HCT116 (cell line): Measurements from ENCODE around the gene SUSD3. TPM values are rescaled to one million over a fixed set of nuclear protein-coding genes. Genes with fewer than 3 reads are reported as not detected.

ENCODE experiments used
- ATAC-seq: fragments of 200-7000 bp; cut with Tn5 transposase; 2 replicates; pipeline ENCODE4 v1.9.1; 2020; ENCODE audit warnings: mild to moderate bottlenecking, moderate library complexity
- BruUV-seq: library from RNA; stranded (reverse); fragments of 400-500 nt; replicated peaks from 2 replicates; lab custom pipeline; 2021; lab: Mats Ljungman, UMichigan
- CTCF ChIA-PET: fragments of 300-600 bp; sonication (Branson Sonifier 250); formaldehyde crosslinking; loops from one replicate; lab custom pipeline; 2021; ENCODE audit warnings: antibody characterized with exemption; lab: Charles Lee
- POLR2A ChIA-PET: fragments of 300-600, 350-600 bp; sonication (Branson Sonifier 250); formaldehyde crosslinking; loops from one replicate; lab custom pipeline; 2021; ENCODE audit warnings: antibody characterized with exemption; lab: Charles Lee
- RAD21 ChIA-PET, 2 experiments: fragments of 300-600 bp; sonication (Branson Sonifier 250); formaldehyde crosslinking; loops; one replicate each; lab custom pipeline; 2023; ENCODE audit warnings: low total read pairs in 2 of 2; ENCODE audit not compliant: uncharacterized antibody in 2 of 2, unreplicated experiment in 2 of 2, low non-redundant PET in 1 of 2; lab: Charles Lee
- DNase-seq: peaks from one replicate; pipeline ENCODE4 v3.0.0-alpha.2; 2010; ENCODE audit warnings: low read depth, low spot score
- H2AFZ ChIP-seq: fragments of 200-600 bp; shearing (Covaris generic), sonication (generic); 2 replicates; pipeline ENCODE4 v1.6.1; 2017; ENCODE audit warnings: low read depth, mixed run types, mixed read lengths, antibody characterized with exemption, low read length; ENCODE audit not compliant: poor library complexity, severe bottlenecking
- H3K27ac ChIP-seq: 2 replicates; pipeline ENCODE4 v1.5.1; 2012; ENCODE audit warnings: low read depth, low read length
- H3K27me3 ChIP-seq: fragments of 200-600 bp; sonication (generic); 2 replicates; pipeline ENCODE4 v1.6.1; 2016; ENCODE audit warnings: mixed run types, low read length, mixed read lengths; ENCODE audit not compliant: insufficient read depth
- H3K36me3 ChIP-seq, 2 experiments: fragments of 200-500 bp in 1 of 2; fragments of 200-600 bp in 1 of 2; sonication (Bioruptor generic) in 1 of 2; sonication (generic) in 1 of 2; 2 replicates each; pipeline versions ENCODE4 v1.5.1 to v1.6.1; 2014 to 2016; ENCODE audit warnings: low read length in 2 of 2, inconsistent platforms in 1 of 2, mixed read lengths in 1 of 2, mixed run types in 1 of 2; ENCODE audit not compliant: insufficient read depth in 2 of 2, control insufficient read depth in 1 of 2
- H3K4me1 ChIP-seq, 2 experiments: fragments of 200-600 bp in 1 of 2; sonication (generic) in 1 of 2; 2 replicates each; pipeline versions ENCODE4 v1.5.1 to v1.6.1; 2012 to 2017; ENCODE audit warnings: low read length in 2 of 2, inconsistent platforms in 1 of 2, mild to moderate bottlenecking in 1 of 2, mixed read lengths in 1 of 2, mixed run types in 1 of 2, moderate library complexity in 1 of 2; ENCODE audit not compliant: insufficient read depth in 2 of 2, control insufficient read depth in 1 of 2
- H3K4me2 ChIP-seq: fragments of 200-600 bp; sonication (generic); 2 replicates; pipeline ENCODE4 v1.6.1; 2017; ENCODE audit warnings: mixed run types, low read length, mixed read lengths
- H3K4me3 ChIP-seq, 2 experiments: fragments of 200-600 bp in 1 of 2; sonication (generic) in 1 of 2; replicated peaks in 1 of 2; 2 replicates each; pipeline ENCODE4 v1.5.1; 2011 to 2016; ENCODE audit warnings: low read length in 2 of 2, control low read depth in 1 of 2, low read depth in 1 of 2, mild to moderate bottlenecking in 1 of 2, mixed read lengths in 1 of 2, mixed run types in 1 of 2
- H3K79me2 ChIP-seq: fragments of 200-600 bp; sonication (generic); 2 replicates; pipeline ENCODE4 v1.6.1; 2017; ENCODE audit warnings: mild to moderate bottlenecking, mixed run types, low read length, moderate library complexity, mixed read lengths; ENCODE audit not compliant: insufficient read depth
- H3K9ac ChIP-seq: fragments of 200-600 bp; sonication (generic); 2 replicates; pipeline ENCODE4 v1.6.1; 2016; ENCODE audit warnings: low read length, mixed read lengths
- H3K9me2 ChIP-seq: fragments of 200-600 bp; sonication (generic), shearing (Covaris generic); 2 replicates; pipeline ENCODE4 v1.6.1; 2017; ENCODE audit warnings: mixed run types, mild to moderate bottlenecking, moderate library complexity; ENCODE audit not compliant: insufficient read depth
- H3K9me3 ChIP-seq, 2 experiments: fragments of 200-500 bp in 1 of 2; fragments of 200-600 bp in 1 of 2; sonication (Bioruptor generic) in 1 of 2; sonication (generic) in 1 of 2; 2 replicates each; pipeline ENCODE4 v1.6.1; 2014 to 2017; ENCODE audit warnings: low read length in 2 of 2, mixed read lengths in 2 of 2, inconsistent platforms in 1 of 2, low read depth in 1 of 2, mild to moderate bottlenecking in 1 of 2, mixed run types in 1 of 2, moderate library complexity in 1 of 2; ENCODE audit not compliant: control insufficient read depth in 1 of 2, insufficient read depth in 1 of 2
- H4K20me1 ChIP-seq: fragments of 200-600 bp; sonication (generic), shearing (Covaris generic); 2 replicates; pipeline ENCODE4 v1.6.1; 2017; ENCODE audit warnings: mixed run types, mild to moderate bottlenecking, moderate library complexity; ENCODE audit not compliant: insufficient read depth
- EZH2 ChIP-seq: fragments of 200-600 bp; sonication (generic); IDR thresholded peaks from 2 replicates; pipeline ENCODE4 v1.6.1; 2017; ENCODE audit warnings: antibody characterized with exemption, mixed run types
- FOSL1 ChIP-seq: IDR thresholded peaks from 2 replicates; pipeline ENCODE4 v1.6.1; 2012; ENCODE audit warnings: low read depth
- JUND ChIP-seq: IDR thresholded peaks from 2 replicates; pipeline ENCODE4 v1.6.1; 2012
- POLR2A ChIP-seq: IDR thresholded peaks from 2 replicates; pipeline ENCODE4 v1.7.0; 2011; ENCODE audit warnings: borderline replicate concordance; ENCODE audit not compliant: insufficient read depth, insufficient read length; ENCODE audit errors: extremely low read depth
- RAD21 ChIP-seq: IDR thresholded peaks from 2 replicates; pipeline ENCODE4 v1.6.1; 2012; ENCODE audit warnings: low read depth, mild to moderate bottlenecking
- SIN3A ChIP-seq: IDR thresholded peaks from 2 replicates; pipeline ENCODE4 v1.6.1; 2012; ENCODE audit warnings: low read depth
- SP1 ChIP-seq: IDR thresholded peaks from 2 replicates; pipeline ENCODE4 v1.6.1; 2012; ENCODE audit warnings: low read depth
- YY1 ChIP-seq: IDR thresholded peaks from 2 replicates; pipeline ENCODE4 v1.6.1; 2011; ENCODE audit warnings: low read length, low read depth, moderate library complexity, mild to moderate bottlenecking; ENCODE audit not compliant: insufficient replicate concordance; ENCODE audit errors: extremely low read depth
- ZFX ChIP-seq: fragments of 450-650 bp; IDR thresholded peaks from 2 replicates; pipeline ENCODE4 v1.6.1; 2017
- intact Hi-C: fragments of 100-400 bp; cut with micrococcal nuclease; formaldehyde crosslinking; loops from 2 replicates; pipeline ENCODE4 v1.10.0; 2022
- total RNA-seq: library from RNA; stranded (reverse); gene quantifications from one replicate; pipeline ENCODE4 v1.2.1, GENCODE V29; 2021; ENCODE audit not compliant: unreplicated experiment
- TF ChIP-seq, protein P1 (sequence below), 3 experiments: fragments of 200-600 bp in 1 of 3; sonication (generic) in 1 of 3; IDR thresholded peaks in 2 of 3; conservative IDR thresholded peaks in 1 of 3; 2 replicates each; pipeline ENCODE4 v1.5.1; 2012 to 2017; ENCODE audit warnings: low read depth in 2 of 3, low read length in 2 of 3, antibody characterized with exemption in 1 of 3, borderline replicate concordance in 1 of 3, control low read depth in 1 of 3, mild to moderate bottlenecking in 1 of 3, mixed read lengths in 1 of 3, mixed run types in 1 of 3, moderate library complexity in 1 of 3; ENCODE audit not compliant: insufficient read depth in 1 of 3
- TF ChIP-seq, protein P2 (sequence below): IDR thresholded peaks from 2 replicates; pipeline ENCODE4 v1.6.1; 2011; ENCODE audit warnings: mild to moderate bottlenecking, low read length, moderate library complexity; ENCODE audit not compliant: insufficient replicate concordance; ENCODE audit errors: extremely low read depth

SUSD3 gene
- total RNA-seq, 1 experiment from 2014 or later, result 11.3 TPM

DNA sequence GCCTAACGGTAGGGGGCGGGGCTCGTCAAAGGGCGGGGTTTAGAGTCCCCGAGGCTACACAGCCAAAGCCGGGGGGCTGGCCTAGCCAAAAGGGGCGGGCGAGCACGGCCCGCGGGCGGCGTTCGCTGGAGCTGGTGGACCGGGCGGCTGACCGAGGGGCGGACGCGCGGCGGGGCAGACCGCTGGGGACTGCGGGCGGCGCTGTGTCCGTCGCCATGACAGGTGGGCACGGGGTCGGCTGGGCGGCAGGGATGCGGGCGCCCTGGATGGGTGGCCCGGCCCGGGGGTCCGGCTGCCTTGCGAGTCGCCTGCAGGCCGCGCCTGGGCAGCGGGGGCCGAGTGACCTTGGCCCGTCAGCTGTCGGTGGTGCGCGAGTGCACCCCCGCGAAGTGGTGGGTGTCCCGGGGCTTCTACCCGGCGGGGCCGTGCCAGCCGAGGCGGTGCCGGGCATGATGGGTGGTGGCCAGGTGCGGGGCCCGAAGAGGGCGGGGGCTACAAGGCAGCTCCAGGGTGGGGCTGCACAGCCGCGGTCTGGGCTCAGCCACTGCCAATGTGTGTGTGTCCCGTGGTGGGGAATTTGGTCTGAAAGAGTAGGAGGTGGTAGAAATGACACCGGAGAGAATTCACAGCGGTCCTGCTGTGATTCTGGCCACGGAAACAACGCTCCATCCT is 37.8 kb downstream of the SUSD3 start, which contains the start of gene CARD19 (continued):
- TF ChIP-seq, protein P1, sequence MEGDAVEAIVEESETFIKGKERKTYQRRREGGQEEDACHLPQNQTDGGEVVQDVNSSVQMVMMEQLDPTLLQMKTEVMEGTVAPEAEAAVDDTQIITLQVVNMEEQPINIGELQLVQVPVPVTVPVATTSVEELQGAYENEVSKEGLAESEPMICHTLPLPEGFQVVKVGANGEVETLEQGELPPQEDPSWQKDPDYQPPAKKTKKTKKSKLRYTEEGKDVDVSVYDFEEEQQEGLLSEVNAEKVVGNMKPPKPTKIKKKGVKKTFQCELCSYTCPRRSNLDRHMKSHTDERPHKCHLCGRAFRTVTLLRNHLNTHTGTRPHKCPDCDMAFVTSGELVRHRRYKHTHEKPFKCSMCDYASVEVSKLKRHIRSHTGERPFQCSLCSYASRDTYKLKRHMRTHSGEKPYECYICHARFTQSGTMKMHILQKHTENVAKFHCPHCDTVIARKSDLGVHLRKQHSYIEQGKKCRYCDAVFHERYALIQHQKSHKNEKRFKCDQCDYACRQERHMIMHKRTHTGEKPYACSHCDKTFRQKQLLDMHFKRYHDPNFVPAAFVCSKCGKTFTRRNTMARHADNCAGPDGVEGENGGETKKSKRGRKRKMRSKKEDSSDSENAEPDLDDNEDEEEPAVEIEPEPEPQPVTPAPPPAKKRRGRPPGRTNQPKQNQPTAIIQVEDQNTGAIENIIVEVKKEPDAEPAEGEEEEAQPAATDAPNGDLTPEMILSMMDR (IDR thresholded peaks at IDR 0.05 in 2 of 3, conservative IDR thresholded peaks at IDR 0.05 in 1 of 3; ENCODE audit: borderline replicate concordance in 1 of 3, insufficient read depth in 1 of 3, low read depth in 2 of 3, low read length in 2 of 3), result no peak
- TF ChIP-seq ZFX, result peak; percentile 59
- TF ChIP-seq RAD21, result no peak
- no peak for TF ChIP-seq SP1
- no peak for TF ChIP-seq SIN3A
- TF ChIP-seq, protein P2, sequence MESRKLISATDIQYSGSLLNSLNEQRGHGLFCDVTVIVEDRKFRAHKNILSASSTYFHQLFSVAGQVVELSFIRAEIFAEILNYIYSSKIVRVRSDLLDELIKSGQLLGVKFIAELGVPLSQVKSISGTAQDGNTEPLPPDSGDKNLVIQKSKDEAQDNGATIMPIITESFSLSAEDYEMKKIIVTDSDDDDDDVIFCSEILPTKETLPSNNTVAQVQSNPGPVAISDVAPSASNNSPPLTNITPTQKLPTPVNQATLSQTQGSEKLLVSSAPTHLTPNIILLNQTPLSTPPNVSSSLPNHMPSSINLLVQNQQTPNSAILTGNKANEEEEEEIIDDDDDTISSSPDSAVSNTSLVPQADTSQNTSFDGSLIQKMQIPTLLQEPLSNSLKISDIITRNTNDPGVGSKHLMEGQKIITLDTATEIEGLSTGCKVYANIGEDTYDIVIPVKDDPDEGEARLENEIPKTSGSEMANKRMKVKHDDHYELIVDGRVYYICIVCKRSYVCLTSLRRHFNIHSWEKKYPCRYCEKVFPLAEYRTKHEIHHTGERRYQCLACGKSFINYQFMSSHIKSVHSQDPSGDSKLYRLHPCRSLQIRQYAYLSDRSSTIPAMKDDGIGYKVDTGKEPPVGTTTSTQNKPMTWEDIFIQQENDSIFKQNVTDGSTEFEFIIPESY, result no peak
- TF ChIP-seq FOSL1, result no peak
- TF ChIP-seq EZH2, result no peak

GRCh38 chr9:93096811-93097382 is 38.4 kb downstream of the SUSD3 start:
- Histone ChIP-seq H3K27ac (peak overlapping the region; percentile 80), H3K9me2 (no peaks in the 10 kb centered on the region), H3K4me3 (peak overlapping the region; percentile 84 to 94), H3K4me2 (peak overlapping the region; percentile 98), H3K36me3 (no peaks in the 10 kb centered on the region), H3K9me3 (no peaks in the 10 kb centered on the region), H3K79me2 (peaks cover 53% of the 10 kb centered on the region), H4K20me1 (no peaks in the 10 kb centered on the region), H3K27me3 (no peaks in the 10 kb centered on the region), H3K4me1 (peaks cover 39 to 69% of the 10 kb centered on the region in 2 experiments), H2AFZ (no peak overlapping the region), H3K9ac (peak overlapping the region; percentile 91)
- ChIA-PET RAD21 (no interaction called here), CTCF (interaction anchor here (0.9 to 1.3 kb wide), 2 partner anchors 10 to 12 kb away, joined by 4 to 6 read pairs; no protein-coding TSS in a partner anchor), POLR2A (interaction anchor here (1.9 kb wide), 1 partner anchor 23 kb away, joined by 6 read pairs; no protein-coding TSS in a partner anchor)
- TF ChIP-seq YY1, result no peak
- TF ChIP-seq EZH2, result no peak
- TF ChIP-seq SIN3A, result no peak
- TF ChIP-seq POLR2A, result no peak
- no peak for TF ChIP-seq JUND
- TF ChIP-seq ZFX, result no peak
- no peak for ATAC-seq
- intact Hi-C loops, result loop anchor here (5.0 kb wide), 2 partner anchors 95 to 355 kb away; partner anchors contain the start of genes FAM120A and FAM120AOS
- BruUV-seq, result TSS peak; percentile 43
- DNase-seq, result no peak
